ENCODE data around the gene RAVER1.

Gene RAVER1

GRCh38 chr19:10318807-10319682 lies 14.3 kb downstream of the RAVER1 start:
- no peak for DNase-seq (ENCODE audit: low read depth)

- no peak for DNase-seq (ENCODE audit: low read depth)
These were observed 15.4 kb downstream of the RAVER1 start for GRCh38 chr19:10317857-10318462.

GRCh38 chr19:10317045-10317856 lies 16.1 kb downstream of the RAVER1 start:
- no peak for DNase-seq (ENCODE audit: low read depth)

GRCh38 chr19:10316229-10317044 lies 16.9 kb downstream of the RAVER1 start:
- DNase-seq (ENCODE audit: low read depth): no peak

- peak; percentile 87 for DNase-seq (ENCODE audit: low read depth)
These were observed 17.8 kb downstream of the RAVER1 start, which contains the start of gene FDX2 for GRCh38 chr19:10315335-10316214. FDX2 (minus strand) TSS chr19:10316015; CDS start chr19:10315996, 19 bp downstream.

- DNase-seq (ENCODE audit: low read depth): no peak
These were observed 23.9 kb downstream of the RAVER1 start, which contains the start of gene ZGLP1 for GRCh38 chr19:10309423-10309822. ZGLP1 (minus strand) TSS chr19:10309815.

GRCh38 chr19:10306327-10306726 lies 27.0 kb downstream of the RAVER1 start:
- no peak for DNase-seq (ENCODE audit: low read depth)

GRCh38 chr19:10305139-10305806 lies 28.1 kb downstream of the RAVER1 start:
- DNase-seq (ENCODE audit: low read depth): no peak

- no peak for DNase-seq (ENCODE audit: low read depth)
These were observed 33.5 kb downstream of the RAVER1 start for GRCh38 chr19:10299545-10300458.

GRCh38 chr19:10295847-10296591 lies 37.3 kb downstream of the RAVER1 start:
- DNase-seq (ENCODE audit: low read depth): no peak

- DNase-seq (ENCODE audit: low read depth): peak; percentile 55
These were observed 38.0 kb downstream of the RAVER1 start for GRCh38 chr19:10295305-10295846.

- no peak for DNase-seq (ENCODE audit: low read depth)
These were observed 39.0 kb downstream of the RAVER1 start for GRCh38 chr19:10294368-10294697.

- DNase-seq (ENCODE audit: low read depth): no peak
These were observed 39.5 kb downstream of the RAVER1 start for GRCh38 chr19:10293637-10294367.

- no peak for DNase-seq (ENCODE audit: low read depth)
These were observed 40.3 kb downstream of the RAVER1 start for GRCh38 chr19:10292789-10293636.

- peak; percentile 49 for DNase-seq (ENCODE audit: low read depth)
These were observed 41.0 kb downstream of the RAVER1 start for GRCh38 chr19:10292206-10292788.

All from T follicular helper cell (primary cell).